Neural progenitor cell (in vitro differentiated cells): ENCODE data around the gene LAMA2. TPM values are rescaled to one million over a fixed set of nuclear protein-coding genes. Genes with fewer than 3 reads are reported as not detected.

Source experiments
- DNase-seq: peaks from one replicate; pipeline ENCODE4 v3.0.0-alpha.2; 2016; ENCODE audit warnings: low spot score
- H2AFZ ChIP-seq: fragments of 200-600 bp; sonication (generic); replicated peaks from 2 replicates; pipeline ENCODE4 v1.6.1; 2016; ENCODE audit warnings: antibody characterized with exemption
- H3F3A ChIP-seq: fragments of 200-600 bp; sonication (generic); 2 replicates; pipeline ENCODE4 v1.6.1; 2016; ENCODE audit warnings: antibody characterized with exemption, low read depth
- H3K27ac ChIP-seq: fragments of 200-600 bp; sonication (generic); 2 replicates; pipeline ENCODE4 v1.5.1; 2016; ENCODE audit warnings: mild to moderate bottlenecking
- H3K27me3 ChIP-seq: fragments of 200-600 bp; sonication (generic); 2 replicates; pipeline ENCODE4 v1.6.1; 2016; ENCODE audit warnings: mild to moderate bottlenecking, moderate library complexity
- H3K36me3 ChIP-seq: fragments of 200-600 bp; sonication (generic); 2 replicates; pipeline ENCODE4 v1.5.1; 2016
- H3K4me1 ChIP-seq: fragments of 200-600 bp; sonication (generic); 2 replicates; pipeline ENCODE4 v1.6.1; 2016; ENCODE audit warnings: mixed run types
- H3K4me2 ChIP-seq: fragments of 200-600 bp; sonication (generic); 2 replicates; pipeline ENCODE4 v1.6.1; 2016
- H3K4me3 ChIP-seq: fragments of 200-600 bp; sonication (generic); 2 replicates; pipeline ENCODE4 v1.5.1; 2016
- H3K79me2 ChIP-seq: fragments of 200-600 bp; sonication (generic); 2 replicates; pipeline ENCODE4 v1.6.1; 2016; ENCODE audit warnings: low read depth
- H3K9ac ChIP-seq: fragments of 200-600 bp; sonication (generic); 2 replicates; pipeline ENCODE4 v1.6.1; 2016
- H3K9me3 ChIP-seq: fragments of 200-600 bp; sonication (generic); 2 replicates; pipeline ENCODE4 v1.5.1; 2016; ENCODE audit warnings: low read depth
- H4K20me1 ChIP-seq: fragments of 200-600 bp; sonication (generic); 2 replicates; pipeline ENCODE4 v1.6.1; 2016; ENCODE audit warnings: low read depth
- H3K27ac Mint-ChIP-seq: 3 replicates; pipeline ENCODE4 v1.8.0; 2021; ENCODE audit warnings: mixed read lengths
- H3K27me3 Mint-ChIP-seq: 2 replicates; pipeline ENCODE4 v1.8.0; 2022; ENCODE audit warnings: low read depth, mild to moderate bottlenecking, inconsistent platforms, moderate library complexity, mixed read lengths; ENCODE audit not compliant: insufficient read depth
- H3K36me3 Mint-ChIP-seq: 3 replicates; pipeline ENCODE4 v1.8.0; 2021; ENCODE audit warnings: mixed read lengths
- H3K4me1 Mint-ChIP-seq: 3 replicates; pipeline ENCODE4 v1.8.0; 2021; ENCODE audit warnings: mixed read lengths
- H3K4me3 Mint-ChIP-seq: 3 replicates; pipeline ENCODE4 v1.8.0; 2021; ENCODE audit warnings: mild to moderate bottlenecking, moderate library complexity, mixed read lengths
- H3K9me3 Mint-ChIP-seq: 3 replicates; pipeline ENCODE4 v1.8.0; 2020; ENCODE audit warnings: mixed read lengths
- CTCF ChIP-seq: fragments of 200-600 bp; sonication (generic); IDR thresholded peaks from 2 replicates; pipeline ENCODE4 v1.5.1; 2017; ENCODE audit warnings: antibody characterized with exemption, mild to moderate bottlenecking
- EZH2 ChIP-seq: fragments of 200-600 bp; sonication (generic); IDR thresholded peaks from 2 replicates; pipeline ENCODE4 v1.6.1; 2017; ENCODE audit warnings: antibody characterized with exemption, mild to moderate bottlenecking, moderate library complexity
- EZH2phosphoT487 ChIP-seq: fragments of 200-600 bp; sonication (generic); IDR thresholded peaks from 2 replicates; pipeline ENCODE4 v1.6.1; 2017; ENCODE audit warnings: antibody characterized with exemption
- total RNA-seq: library from RNA; depleted of rRNA; stranded (reverse); fragments of >200 nt; gene quantifications from 2 replicates; pipeline ENCODE4 v1.2.3, GENCODE V29; 2015; ENCODE audit warnings: low replicate concordance

Gene LAMA2
- total RNA-seq, 1 donor from 2014 or later: 1.5 TPM

- H3K9me3 Mint-ChIP-seq: no peaks in the 10 kb centered on the region
- no peaks in the 10 kb centered on the region for H3K4me1 ChIP-seq
- peaks cover 26% of the 10 kb centered on the region for H3K4me1 Mint-ChIP-seq
Measured at GRCh38 chr6:129009851-129010250, 126.9 kb downstream of the LAMA2 start.

GRCh38 chr6:129014302-129014701 lies 131.4 kb downstream of the LAMA2 start:
- H3K36me3 ChIP-seq: no peaks in the 10 kb centered on the region
- no peak overlapping the region for H2AFZ ChIP-seq
- no peak for DNase-seq
- Mint-ChIP-seq H3K27ac (no peak overlapping the region), H3K4me1 (peaks cover 8% of the 10 kb centered on the region), H3K4me3 (no peak overlapping the region), H3K27me3 (no peaks in the 10 kb centered on the region), H3K9me3 (no peaks in the 10 kb centered on the region), H3K36me3 (no peaks in the 10 kb centered on the region)
- no peak overlapping the region for H3K4me2 ChIP-seq
- H4K20me1 ChIP-seq: no peaks in the 10 kb centered on the region
- H3F3A ChIP-seq: no peaks in the 10 kb centered on the region
- TF ChIP-seq EZH2phosphoT487 (no peak), CTCF (no peak), EZH2 (no peak)
- no peak overlapping the region for H3K9ac ChIP-seq
- H3K4me3 ChIP-seq: no peak overlapping the region
- no peaks in the 10 kb centered on the region for H3K79me2 ChIP-seq
- no peaks in the 10 kb centered on the region for H3K27me3 ChIP-seq
- no peaks in the 10 kb centered on the region for H3K4me1 ChIP-seq
- no peaks in the 10 kb centered on the region for H3K9me3 ChIP-seq
- H3K27ac ChIP-seq: no peak overlapping the region

More at GRCh38 chr6:129009851-129010250, 126.9 kb downstream of the LAMA2 start:
- DNase-seq: no peak
- Histone ChIP-seq H3K4me2 (no peak overlapping the region), H3K79me2 (no peaks in the 10 kb centered on the region), H3K27me3 (no peaks in the 10 kb centered on the region), H3K9me3 (no peaks in the 10 kb centered on the region), H3K9ac (no peak overlapping the region), H3K27ac (no peak overlapping the region), H4K20me1 (no peaks in the 10 kb centered on the region), H3K4me3 (no peak overlapping the region), H3F3A (no peaks in the 10 kb centered on the region), H2AFZ (no peak overlapping the region), H3K36me3 (no peaks in the 10 kb centered on the region)
- TF ChIP-seq EZH2phosphoT487: no peak
- no peak for TF ChIP-seq EZH2
- no peak for TF ChIP-seq CTCF
- H3K27me3 Mint-ChIP-seq: no peaks in the 10 kb centered on the region
- H3K36me3 Mint-ChIP-seq: no peaks in the 10 kb centered on the region
- no peak overlapping the region for H3K27ac Mint-ChIP-seq
- H3K4me3 Mint-ChIP-seq: no peak overlapping the region

- Mint-ChIP-seq H3K27ac (no peak overlapping the region), H3K9me3 (peaks cover 2% of the 10 kb centered on the region), H3K36me3 (no peaks in the 10 kb centered on the region), H3K4me3 (no peak overlapping the region), H3K27me3 (no peaks in the 10 kb centered on the region), H3K4me1 (no peaks in the 10 kb centered on the region)
- Histone ChIP-seq H3K79me2 (no peaks in the 10 kb centered on the region), H2AFZ (no peak overlapping the region), H3K4me2 (no peak overlapping the region), H4K20me1 (no peaks in the 10 kb centered on the region), H3K9ac (no peak overlapping the region), H3K4me1 (no peaks in the 10 kb centered on the region), H3K27me3 (no peaks in the 10 kb centered on the region), H3K4me3 (no peak overlapping the region), H3F3A (no peaks in the 10 kb centered on the region), H3K36me3 (no peaks in the 10 kb centered on the region), H3K27ac (no peak overlapping the region), H3K9me3 (no peaks in the 10 kb centered on the region)
- no peak for DNase-seq
- TF ChIP-seq EZH2phosphoT487 (no peak), EZH2 (no peak), CTCF (no peak)
Measured at GRCh38 chr6:129015721-129016120, 132.8 kb downstream of the LAMA2 start.
